Pancreas (tissue), 10 donors: ENCODE results near the gene SPECC1. TPM values are rescaled to one million over a fixed set of nuclear protein-coding genes. Genes with fewer than 3 reads are reported as not detected.
"Not testable (repeated sequence)": the region's sequence is repeated elsewhere in the genome, so short reads cannot be mapped to it uniquely, and the experiment has no call there.

Experiments
- ATAC-seq, 4 donors: fragments of 200-7000 bp; cut with Tn5 transposase; one replicate each; pipeline versions ENCODE4 v1.8.0 to v1.9.1; 2020; ENCODE audit warnings: mild to moderate bottlenecking in 4 of 4, moderate library complexity in 4 of 4
- DNase-seq, 6 donors: peaks; one replicate each; pipeline ENCODE4 v3.0.0-alpha.2; 2020
- FAIRE-seq: peaks from 2 replicates; lab custom pipeline; 2012; peaks lifted over from hg19 to GRCh38; lab: Jason Lieb, UNC
- H3K27ac ChIP-seq, 4 donors: fragments of 200-600 bp; sonication (generic); 1 replicate in 3 of 4; 2 replicates in 1 of 4; pipeline versions ENCODE4 v1.5.0 to v1.8.0; 2020
- H3K27me3 ChIP-seq, 4 donors: fragments of 200-600 bp; one replicate each; pipeline ENCODE4 v1.8.0; 2021
- H3K36me3 ChIP-seq, 3 donors: fragments of 200-600 bp; sonication (generic) in 1 of 3; one replicate each; pipeline versions ENCODE4 v1.5.0 to v1.8.0; 2020 to 2021
- H3K4me1 ChIP-seq, 3 donors: fragments of 200-600 bp; one replicate each; pipeline ENCODE4 v1.8.0; 2021
- H3K4me3 ChIP-seq, 4 donors: fragments of 200-600 bp; sonication (generic) in 2 of 4; one replicate each; pipeline versions ENCODE4 v1.5.0 to v1.8.0; 2020 to 2021
- H3K9me3 ChIP-seq, 4 donors: fragments of 200-600 bp; one replicate each; pipeline ENCODE4 v1.8.0; 2021
- WGBS, 2 donors: extraction: QIAGEN DNeasy Blood & Tissue Kit; methylation state at CpG; one replicate each; pipeline ENCODE4 v1.1.7; 2013; 5-methylcytosine and 5-hydroxymethylcytosine counted together
- intact Hi-C, 3 donors: fragments of 100-400 bp; cut with DNase I; formaldehyde crosslinking; loops; one replicate each; pipeline versions ENCODE4 v1.11.1 to v1.14.2; 2022
- polyA plus RNA-seq, 2 donors: library from polyadenylated mRNA; stranded (reverse); fragments of 200-250 nt; gene quantifications; one replicate each; pipeline ENCODE4 v1.2.3, GENCODE V29; 2013
- total RNA-seq, 6 donors: library from RNA; stranded (reverse); fragmentation: NEBNext Ultra II Directional in 4 of 6; extraction: Animal tissue kit (Norgen Biotek cat#: 25700) in 4 of 6; gene quantifications; one replicate each; pipeline versions ENCODE4 v1.2.1 to v1.2.4, GENCODE V29; 2021 to 2023
- TF ChIP-seq, protein P1 (sequence below), 4 donors: fragments of 200-600 bp; sonication (generic) in 3 of 4; IDR thresholded peaks; one replicate each; pipeline versions ENCODE4 v1.5.0 to v1.8.0; 2021; ENCODE audit warnings: antibody characterized with exemption in 4 of 4
- donor health status: healthy with polysubstance abuse.
- donor health status: DM: no; HTN: no; CAD: no; lungs with moderate emphysema.
- donor health status: DM: no; HTN: no; CAD: no.
- donor health status: control.
- donor health status: control.
- donor health status: Bipolar disorder and iron deficiency.
- donor health status: DM: yes; HTN: yes; CAD: no.
- donor health status: DM: no; HTN: no; CAD: no.
- donor health status: DM: no; HTN: no; CAD: no.
- donor health status: DM: yes; HTN: yes; CAD: no.

SPECC1 gene
- total and polyA plus RNA-seq, 8 donors: 5.6 to 22.2 (median 8.1) TPM

DNA sequence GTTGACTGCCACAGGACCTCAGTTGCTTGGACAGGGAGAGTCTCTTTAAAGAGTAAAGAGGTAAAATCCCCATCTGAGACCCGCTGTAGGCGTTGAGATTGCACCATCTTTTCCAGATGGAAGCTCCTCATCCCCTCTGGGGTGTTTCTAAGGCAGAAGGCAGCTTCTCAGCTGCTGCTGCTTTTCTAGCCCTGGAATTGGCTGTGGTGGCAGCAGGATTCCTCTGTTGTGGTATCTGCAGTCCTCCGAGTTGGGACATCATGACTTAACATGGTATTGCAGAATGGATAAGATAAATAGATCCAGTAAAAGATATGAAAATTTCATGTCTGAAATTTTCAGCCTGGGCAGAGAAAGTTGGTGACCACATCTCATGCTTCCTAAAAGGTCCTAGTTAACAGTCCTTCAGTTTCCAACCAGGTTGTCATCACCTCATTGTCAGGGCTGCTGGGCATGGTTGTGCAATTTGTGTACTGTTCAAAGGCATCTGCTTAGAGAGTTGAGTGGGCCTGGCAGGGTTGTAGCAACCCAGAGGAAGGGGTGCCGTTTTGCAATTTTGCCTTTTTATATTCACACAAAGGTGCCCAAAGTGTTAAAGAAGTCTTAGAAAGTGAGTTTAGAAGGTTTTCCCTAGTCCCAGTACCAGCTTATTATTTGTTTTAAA, 150.4 kb downstream of the SPECC1 start:
- no peaks in the 10 kb centered on the region for H3K27me3 ChIP-seq
- peaks cover 0 to 7% (median 0%) of the 10 kb centered on the region in 3 donors for H3K4me1 ChIP-seq
- ATAC-seq: no peak
- 82 to 94% methylated on average over 4 of the region's 4 CpGs for WGBS, 2 donors
- TF ChIP-seq, protein P1, sequence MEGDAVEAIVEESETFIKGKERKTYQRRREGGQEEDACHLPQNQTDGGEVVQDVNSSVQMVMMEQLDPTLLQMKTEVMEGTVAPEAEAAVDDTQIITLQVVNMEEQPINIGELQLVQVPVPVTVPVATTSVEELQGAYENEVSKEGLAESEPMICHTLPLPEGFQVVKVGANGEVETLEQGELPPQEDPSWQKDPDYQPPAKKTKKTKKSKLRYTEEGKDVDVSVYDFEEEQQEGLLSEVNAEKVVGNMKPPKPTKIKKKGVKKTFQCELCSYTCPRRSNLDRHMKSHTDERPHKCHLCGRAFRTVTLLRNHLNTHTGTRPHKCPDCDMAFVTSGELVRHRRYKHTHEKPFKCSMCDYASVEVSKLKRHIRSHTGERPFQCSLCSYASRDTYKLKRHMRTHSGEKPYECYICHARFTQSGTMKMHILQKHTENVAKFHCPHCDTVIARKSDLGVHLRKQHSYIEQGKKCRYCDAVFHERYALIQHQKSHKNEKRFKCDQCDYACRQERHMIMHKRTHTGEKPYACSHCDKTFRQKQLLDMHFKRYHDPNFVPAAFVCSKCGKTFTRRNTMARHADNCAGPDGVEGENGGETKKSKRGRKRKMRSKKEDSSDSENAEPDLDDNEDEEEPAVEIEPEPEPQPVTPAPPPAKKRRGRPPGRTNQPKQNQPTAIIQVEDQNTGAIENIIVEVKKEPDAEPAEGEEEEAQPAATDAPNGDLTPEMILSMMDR (IDR thresholded peaks at IDR 0.05): no peak
- no peak overlapping the region for H3K4me3 ChIP-seq
- no peak overlapping the region for H3K27ac ChIP-seq
- intact Hi-C loops: no loop called here
- no peak for FAIRE-seq
- no peaks in the 10 kb centered on the region for H3K36me3 ChIP-seq
- H3K9me3 ChIP-seq: no peaks in the 10 kb centered on the region
- DNase-seq: no peak

DNA sequence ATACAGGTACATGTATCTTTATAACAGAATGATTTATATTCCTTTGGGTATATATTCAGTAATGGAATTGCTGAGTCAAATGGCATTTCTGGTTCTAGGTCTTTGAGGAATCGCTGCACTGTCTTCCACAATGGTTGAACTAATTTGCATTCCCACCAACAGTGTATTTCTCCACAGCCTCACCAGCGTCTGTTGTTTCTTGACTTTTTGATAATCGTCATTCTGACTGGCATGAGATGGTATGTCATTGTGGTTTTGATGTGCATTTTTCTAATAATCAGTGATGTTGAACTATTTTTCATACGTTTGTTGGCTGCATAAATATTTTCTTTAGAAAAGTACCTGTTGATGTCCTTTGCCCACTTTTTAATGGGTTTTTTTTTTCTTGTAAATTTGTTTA, 156.4 kb downstream of the SPECC1 start:
- 87 to 91% methylated on average over 4 of the region's 4 CpGs for WGBS, 2 donors
- H3K9me3 ChIP-seq, H3K27ac ChIP-seq, ATAC-seq, DNase-seq, intact Hi-C loops, H3K4me3 ChIP-seq, H3K27me3 ChIP-seq, H3K4me1 ChIP-seq, FAIRE-seq, H3K36me3 ChIP-seq: not testable (repeated sequence)

DNA sequence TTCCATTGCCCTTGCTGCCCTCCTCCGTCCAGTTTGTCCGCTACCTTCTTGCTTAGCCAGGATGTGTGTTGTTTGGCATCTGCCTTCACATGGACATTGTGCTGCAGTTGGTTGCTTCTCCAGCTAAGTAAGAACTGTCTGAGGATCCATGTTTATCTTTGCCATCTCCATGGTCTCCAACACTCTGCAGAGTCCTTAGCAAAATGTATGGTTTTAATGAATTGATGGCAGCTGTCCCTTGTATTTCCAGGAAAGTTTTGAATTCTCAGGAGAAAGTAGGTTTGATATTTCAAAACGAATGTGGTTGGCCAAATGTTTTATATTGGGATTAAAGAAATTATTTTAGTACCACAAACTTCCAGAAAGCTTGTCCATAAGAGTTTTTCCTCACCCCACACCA, 160.9 kb downstream of the SPECC1 start:
- DNase-seq: no peak
- H3K27me3 ChIP-seq: no peaks in the 10 kb centered on the region
- no peaks in the 10 kb centered on the region for H3K9me3 ChIP-seq
- no peak overlapping the region for H3K27ac ChIP-seq
- TF ChIP-seq, protein P1 (IDR thresholded peaks at IDR 0.05): no peak
- intact Hi-C loops: no loop called here
- H3K36me3 ChIP-seq: no peaks in the 10 kb centered on the region
- WGBS, 2 donors: 78 to 84% methylated on average over 3 of the region's 3 CpGs
- no peaks in the 10 kb centered on the region for H3K4me1 ChIP-seq
- no peak overlapping the region for H3K4me3 ChIP-seq
- no peak for ATAC-seq
- FAIRE-seq: no peak

DNA sequence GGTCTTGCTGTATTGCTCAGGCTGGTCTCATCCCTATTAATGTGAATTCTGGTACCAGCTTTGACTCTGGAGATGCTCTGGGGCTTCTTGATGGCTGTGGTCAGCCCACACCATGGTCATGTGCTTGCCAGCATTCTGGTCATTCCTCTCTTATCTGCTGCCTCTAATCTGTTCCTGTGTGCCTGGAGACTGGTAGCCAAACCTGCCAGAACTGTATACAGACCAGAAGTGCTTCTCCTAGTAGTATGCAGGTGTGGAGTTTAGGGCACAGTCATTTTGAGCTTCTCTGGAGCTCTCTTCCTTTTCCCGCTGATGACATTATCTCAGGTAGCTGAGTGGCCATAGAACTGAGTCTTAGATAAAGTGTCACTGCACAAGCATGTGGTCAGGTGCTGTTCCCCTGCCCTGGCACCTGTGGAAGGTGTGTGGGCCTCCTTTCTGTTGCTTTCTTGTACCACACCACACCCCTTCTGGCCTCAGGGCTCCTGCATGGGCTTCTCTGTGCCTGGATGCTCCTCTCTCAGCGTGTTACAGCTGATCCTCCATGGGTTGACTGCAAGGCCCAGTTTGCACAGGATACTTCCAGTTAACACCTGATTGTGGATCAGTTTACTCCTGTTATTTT, 162.7 kb downstream of the SPECC1 start:
- ATAC-seq (peak in 2 of 4 donors; percentile 54 to 90), DNase-seq (no peak), FAIRE-seq (no peak)
- TF ChIP-seq, protein P1 (IDR thresholded peaks at IDR 0.05): no peak
- WGBS, 2 donors: 70 to 82% methylated on average over 2 of the region's 2 CpGs
- H3K4me3 ChIP-seq: no peak overlapping the region
- H3K27me3 ChIP-seq: no peaks in the 10 kb centered on the region
- intact Hi-C loops: no loop called here
- no peaks in the 10 kb centered on the region for H3K4me1 ChIP-seq
- H3K9me3 ChIP-seq: no peaks in the 10 kb centered on the region
- no peak overlapping the region for H3K27ac ChIP-seq
- H3K36me3 ChIP-seq: no peaks in the 10 kb centered on the region

DNA sequence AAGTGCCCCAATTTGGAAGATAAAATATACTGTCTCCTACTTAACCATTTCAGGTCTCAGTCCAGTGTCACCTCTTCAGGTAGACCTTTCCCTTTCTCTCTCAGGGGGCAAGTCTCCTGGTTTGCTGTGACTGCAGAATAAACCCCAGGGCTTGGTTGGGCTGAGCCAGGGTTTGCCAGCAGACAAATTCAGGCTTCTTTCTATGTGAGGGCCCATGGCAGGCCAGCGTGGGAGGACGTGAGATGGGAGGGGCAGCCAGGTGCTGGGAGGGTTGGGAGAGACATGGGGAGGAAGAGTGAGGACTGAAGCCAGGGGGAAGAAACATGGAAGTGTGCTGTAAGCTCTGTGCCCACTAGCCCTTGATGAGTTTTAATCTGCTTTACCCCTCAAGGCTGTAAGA, 163.2 kb downstream of the SPECC1 start:
- TF ChIP-seq, protein P1 (IDR thresholded peaks at IDR 0.05): no peak
- Histone ChIP-seq H3K36me3 (no peaks in the 10 kb centered on the region), H3K27me3 (no peaks in the 10 kb centered on the region), H3K4me1 (no peaks in the 10 kb centered on the region), H3K4me3 (no peak overlapping the region), H3K9me3 (no peaks in the 10 kb centered on the region), H3K27ac (no peak overlapping the region)
- ATAC-seq (no peak), FAIRE-seq (no peak), DNase-seq (no peak)
- 62 to 71% methylated on average over 2 of the region's 2 CpGs for WGBS, 2 donors
- intact Hi-C loops: no loop called here
